Activated T-helper 9 cell treated with anti-CD3 and anti-CD28 coated beads, Interleukin-2, amount 50 U/mL, for 16 hours (primary cell): Measurements from ENCODE around the gene OTUD7B.

Experiments
- DNase-seq: peaks from one replicate; pipeline ENCODE4 v3.0.0-alpha.2; 2020; ENCODE audit warnings: low read depth

The OTUD7B gene

DNA sequence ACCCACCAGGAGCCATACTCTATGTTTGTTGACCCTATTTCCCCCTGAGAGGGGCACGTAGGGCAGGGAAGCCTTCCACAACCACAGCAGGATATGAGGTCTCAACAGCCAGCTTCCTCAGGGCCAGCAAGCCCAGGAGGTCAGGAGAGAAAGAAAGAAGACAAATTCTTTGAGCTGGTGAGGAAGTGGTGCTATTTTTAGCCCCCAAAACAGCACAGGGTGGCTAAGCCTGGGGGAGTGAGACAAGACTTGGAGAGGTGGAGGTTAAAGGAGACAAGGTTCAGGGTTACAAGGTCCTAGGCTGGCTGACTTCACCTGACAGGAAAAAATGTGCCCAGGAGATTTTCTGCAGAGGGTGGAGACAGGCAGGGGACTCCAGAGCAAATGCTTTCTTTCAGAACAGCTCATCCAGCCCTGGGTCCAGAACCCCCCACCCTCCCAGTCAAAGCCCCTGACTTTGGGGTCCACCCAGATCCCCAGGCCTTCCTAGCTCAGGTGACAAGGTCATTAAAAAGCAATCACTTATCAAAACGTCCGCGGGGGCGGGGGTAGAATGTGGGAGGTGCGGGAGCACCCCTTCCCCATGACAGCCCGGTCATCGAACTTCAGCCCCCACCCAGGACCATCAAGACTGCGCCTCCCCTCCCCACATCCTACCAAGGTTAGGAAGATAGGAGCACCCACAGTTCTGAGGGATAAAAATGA lies 94.2 kb downstream of the OTUD7B start:
- DNase-seq = no peak

DNA sequence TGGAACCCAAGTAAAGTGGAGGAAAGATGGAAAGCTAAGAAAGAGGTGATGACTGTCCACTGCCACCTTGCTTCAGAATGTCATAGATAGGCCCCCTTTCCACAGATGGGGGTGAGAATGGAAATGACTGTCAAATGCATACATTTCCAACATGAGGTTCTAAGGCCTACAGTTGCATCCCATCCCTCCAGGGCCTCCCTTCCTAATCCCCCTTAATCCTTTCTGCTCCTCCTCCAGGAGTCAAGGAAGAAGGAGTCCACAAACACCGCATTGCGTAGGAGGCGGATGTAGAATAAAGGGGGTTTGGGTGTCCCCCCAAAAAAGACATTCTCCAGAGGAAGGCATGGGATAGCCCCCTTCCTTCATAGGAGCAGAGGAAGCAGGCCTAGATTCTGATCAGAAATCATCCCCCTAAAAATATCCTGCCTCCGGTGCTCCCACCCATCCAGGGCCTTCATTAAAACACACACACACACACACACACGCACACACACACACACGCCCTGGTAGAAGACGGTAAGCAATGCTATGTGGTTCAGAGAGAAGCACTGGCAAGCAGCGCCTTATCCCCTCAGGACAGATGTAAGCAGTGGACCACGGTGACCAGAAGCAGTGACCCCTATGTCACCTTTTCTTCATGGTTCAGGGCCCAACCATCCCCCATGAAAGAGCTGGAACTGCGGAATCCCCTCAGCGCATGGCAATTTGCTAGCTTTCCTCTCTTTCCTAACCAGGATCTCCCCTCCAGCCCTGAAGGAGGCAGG lies 94.9 kb downstream of the OTUD7B start:
- no peak for DNase-seq

DNA sequence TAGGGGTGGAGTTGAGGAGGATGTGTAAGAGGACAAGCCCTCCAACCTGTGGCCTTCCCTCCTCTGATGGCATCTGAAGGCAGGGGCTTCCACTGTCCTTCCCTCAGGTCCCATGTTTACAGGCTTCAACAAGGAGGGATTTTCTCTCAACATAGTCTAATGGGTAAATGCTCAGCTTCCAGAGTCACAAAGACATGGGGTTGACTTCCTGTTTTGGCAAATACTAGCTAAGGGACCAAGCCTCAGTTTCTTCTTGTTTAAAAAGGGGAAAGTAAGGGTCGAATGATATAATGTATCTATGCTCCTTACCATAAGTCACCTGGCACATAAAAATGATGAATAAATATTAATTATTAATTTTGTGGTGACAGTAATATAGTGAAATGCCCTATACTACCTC lies 96.0 kb downstream of the OTUD7B start:
- no peak for DNase-seq

DNA sequence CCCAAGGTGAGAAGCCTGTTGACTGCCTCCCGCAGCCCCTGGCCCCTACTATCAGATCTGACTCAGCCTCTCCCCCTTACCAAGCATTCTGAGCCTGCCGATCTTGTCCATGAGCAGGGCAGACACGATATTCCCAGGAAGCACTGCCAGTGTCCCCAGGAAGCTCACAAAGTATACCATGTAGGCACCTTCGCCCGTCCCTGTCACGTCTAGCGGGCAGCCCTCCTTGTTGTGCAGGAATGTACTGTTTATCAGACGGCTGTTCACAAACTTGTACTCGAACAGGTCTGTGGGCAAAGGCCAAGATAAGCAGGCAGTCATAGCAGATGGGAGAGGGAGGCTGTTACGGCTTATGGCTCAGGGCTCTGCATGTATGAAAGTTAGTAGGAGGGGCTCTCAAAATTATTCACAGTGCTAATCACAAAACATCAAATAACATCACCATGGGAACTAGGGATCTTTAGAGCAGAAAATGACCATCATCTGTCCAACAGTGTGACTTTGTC lies 103.9 kb downstream of the OTUD7B start:
- DNase-seq = no peak

DNA sequence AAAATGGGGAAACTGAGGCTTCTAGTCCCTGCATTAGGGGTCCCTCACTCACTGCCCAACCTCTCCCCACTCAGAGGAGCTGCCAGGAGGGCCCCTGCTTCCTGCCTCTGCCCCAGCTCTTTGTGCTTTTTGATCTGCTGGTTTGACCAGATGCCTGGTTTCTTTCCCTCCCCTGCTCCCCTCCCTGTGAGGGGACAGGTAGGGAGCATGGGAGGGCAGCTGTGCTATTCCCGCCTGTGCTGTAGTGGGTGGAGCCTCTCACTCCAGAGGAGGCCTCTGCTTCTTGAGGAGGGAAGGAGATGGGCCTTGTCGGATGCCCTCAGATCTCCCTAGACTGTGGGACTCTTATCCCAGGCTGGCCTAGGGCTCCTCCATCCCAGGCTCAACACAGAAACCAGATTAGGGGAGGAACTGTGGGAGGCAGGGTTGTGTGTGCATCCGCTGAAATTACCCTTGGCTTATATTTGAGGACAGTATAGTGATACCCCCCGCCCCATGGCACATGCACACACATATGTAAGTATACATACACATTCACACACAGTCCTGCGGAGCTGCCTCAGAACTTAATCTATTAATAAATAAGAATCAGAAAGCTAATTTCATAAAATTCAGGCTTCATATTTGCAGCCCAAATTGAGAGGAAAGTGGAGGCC lies 106.6 kb downstream of the OTUD7B start:
- DNase-seq = no peak

DNA sequence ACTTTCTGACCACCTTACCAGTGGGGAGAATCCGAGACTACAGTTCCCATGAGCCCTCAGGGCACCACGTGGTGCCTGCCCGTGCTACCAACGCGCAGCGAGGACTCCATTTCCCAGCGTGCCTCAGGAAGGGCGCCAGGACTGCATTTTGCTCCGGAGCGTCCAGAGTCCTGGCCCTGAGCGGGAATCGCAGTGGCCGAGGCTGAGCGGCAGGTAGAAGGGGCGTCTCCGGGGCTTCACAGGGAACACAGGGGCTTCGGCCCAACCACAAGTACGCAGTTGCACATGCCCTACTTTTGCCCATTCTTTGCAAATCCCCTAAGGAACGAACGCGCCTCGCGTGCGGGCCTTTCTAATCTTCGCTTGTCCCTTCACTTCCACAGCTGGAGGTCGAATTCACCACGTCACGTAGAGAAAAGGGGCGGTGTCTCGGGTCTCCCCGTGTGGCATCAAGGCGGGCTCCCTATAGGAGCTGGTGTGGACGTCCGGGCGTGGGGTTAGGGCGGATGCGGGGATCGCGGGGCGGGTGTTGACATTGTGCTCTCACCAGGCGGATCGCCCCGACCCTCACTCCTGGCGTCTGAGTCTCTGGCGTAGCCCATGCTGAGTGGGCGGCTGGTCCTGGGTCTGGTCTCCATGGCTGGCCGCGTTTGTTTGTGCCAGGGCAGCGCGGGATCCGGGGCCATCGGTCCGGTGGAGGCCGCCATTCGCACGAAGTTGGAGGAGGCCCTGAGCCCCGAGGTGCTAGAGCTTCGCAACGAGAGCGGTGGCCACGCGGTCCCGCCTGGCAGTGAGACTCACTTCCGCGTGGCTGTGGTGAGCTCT lies 110.9 kb downstream of the OTUD7B start, which contains the start of gene BOLA1:
BOLA1 (plus strand) TSS at position 109 of the 825 bp plus-strand sequence; CDS start at position 601, 492 bp downstream.
- peak; percentile 71 for DNase-seq

DNA sequence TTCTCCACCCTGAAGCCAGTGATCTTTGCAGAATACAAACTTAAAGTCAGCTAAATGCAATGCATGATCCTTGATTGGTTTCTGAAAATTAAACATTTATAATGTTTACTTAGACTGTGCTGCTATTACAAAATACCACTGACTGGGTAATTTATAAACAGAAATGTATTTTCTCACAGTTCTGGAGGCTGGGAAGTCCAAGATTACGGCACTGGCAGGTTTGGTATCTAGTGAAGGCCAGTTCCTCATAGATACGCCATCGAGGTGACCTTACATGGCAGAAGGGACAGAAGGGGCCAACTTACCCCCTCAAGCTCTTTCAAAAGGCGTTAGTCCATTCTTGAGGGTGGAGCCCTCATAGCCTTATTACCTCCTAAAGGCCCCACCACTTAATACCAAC lies 114.0 kb downstream of the OTUD7B start:
- no peak for DNase-seq

DNA sequence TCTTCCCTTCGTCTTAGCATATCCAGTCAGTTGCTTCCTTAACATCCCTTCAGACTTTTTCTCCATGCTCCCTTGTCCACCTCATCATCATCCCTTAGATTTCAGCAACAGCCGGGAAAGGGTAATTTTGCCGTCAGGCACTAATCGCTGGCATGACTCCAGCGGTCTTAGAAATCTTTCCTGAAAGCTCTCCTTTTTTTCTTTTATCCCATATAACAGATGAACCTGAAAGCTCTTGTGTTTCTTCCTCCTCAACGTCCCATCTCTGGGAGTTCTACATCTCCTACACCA lies 121.6 kb downstream of the OTUD7B start:
- DNase-seq = no peak

DNA sequence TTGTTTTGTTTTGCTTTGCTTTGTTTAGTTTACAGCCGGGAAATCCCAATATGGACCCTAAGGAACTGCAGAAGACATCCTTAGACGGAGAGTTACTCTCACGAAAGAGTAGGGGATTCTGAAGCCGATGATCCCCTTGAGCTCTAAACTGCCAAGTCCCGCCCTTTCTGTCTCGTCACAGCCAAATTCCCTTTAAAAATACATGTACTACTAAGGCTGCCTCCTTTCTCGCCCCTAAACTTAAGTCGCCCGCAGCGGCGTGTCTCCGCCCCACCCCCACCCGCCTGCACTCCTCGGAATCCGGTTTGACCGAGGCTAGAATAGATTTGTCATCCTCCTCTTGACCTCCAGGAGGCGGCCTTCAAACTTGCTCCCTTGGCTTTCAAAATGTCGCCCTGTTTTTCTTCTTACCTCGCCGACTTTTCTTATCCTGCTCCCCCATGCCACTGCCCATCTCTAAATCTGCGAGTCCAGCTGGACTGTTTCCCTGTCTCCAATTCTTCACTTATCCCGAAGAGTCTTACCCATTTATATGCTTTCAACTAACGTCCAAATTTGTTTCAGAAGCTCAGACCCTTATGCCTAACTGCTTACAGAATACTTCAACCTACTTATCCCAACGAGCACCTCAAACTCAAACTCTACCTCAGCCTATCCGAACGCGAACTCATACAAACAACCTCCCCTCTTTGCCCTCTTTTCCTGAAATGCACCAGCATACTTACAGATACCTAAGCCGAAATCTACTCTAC lies 122.1 kb downstream of the OTUD7B start:
- DNase-seq = peak; percentile 57
